GM18868 (cell line): ENCODE data around the gene CSTB.

Source experiments
- ATAC-seq: cut with Tn5 transposase; IDR thresholded peaks from one replicate; pipeline ENCODE4 v1.9.1; 2021; ENCODE audit warnings: mild to moderate bottlenecking, moderate library complexity; ENCODE audit not compliant: unreplicated experiment

CSTB gene

DNA sequence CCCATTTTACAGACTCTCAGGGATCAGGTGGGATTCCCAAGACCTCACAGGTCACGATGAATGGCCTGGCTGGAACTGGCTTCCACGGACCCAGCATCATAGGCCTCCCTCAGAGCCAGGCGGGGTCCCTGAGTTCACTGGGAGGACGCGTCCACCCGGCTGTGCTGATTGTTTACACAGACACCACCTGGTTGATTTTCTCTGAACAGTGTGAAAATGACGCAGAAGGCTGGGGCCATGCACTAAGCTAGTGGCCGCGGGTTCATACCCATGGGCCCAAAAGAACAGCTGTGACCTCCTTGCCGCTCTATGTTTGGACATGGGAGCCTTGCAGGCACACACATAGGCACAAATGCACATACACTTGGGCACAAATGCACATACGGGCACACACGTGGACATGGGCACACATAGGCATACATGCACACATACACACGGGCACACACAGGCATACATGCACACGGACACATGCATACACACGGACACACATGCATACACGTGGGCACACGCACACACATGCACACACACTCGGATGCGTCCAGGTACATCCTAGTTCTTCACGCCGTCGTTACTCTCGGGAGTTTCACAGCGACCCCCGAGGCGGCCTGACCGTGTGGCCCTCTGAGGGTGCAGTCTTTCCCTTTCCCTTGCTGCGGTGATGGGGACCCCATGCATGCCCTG is 23.2 kb downstream of the CSTB start:
- ATAC-seq: no peak

DNA sequence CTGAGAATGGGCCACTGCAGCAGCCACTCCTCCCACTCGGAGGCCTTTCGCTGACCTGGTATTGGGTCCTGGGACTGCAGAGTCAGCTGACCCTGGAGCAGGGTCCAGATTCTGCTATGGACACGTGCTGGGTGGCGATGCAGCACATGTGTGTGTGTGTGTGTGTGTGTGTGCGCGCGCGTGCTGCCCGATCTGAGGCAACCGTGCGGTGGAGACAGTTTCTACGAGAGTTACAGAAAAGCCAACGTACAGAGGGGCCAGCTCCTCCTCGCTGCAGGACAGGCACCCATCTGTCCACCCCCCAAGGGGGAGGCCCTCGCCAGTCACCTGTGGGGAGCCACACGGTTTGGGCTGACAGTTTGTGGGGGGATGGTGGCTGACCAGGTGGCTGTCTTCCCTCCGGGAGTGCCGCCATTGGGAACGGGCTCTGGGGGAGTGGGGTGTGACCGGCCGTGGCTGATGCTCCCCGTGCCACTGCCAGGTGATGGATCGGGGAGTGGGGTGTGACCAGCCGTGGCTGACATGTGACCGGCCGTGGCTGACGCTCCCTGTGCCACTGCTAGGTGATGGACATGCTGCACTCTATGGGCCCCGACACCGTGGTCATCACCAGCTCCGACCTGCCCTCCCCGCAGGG is 24.0 kb downstream of the CSTB start:
- no peak for ATAC-seq

DNA sequence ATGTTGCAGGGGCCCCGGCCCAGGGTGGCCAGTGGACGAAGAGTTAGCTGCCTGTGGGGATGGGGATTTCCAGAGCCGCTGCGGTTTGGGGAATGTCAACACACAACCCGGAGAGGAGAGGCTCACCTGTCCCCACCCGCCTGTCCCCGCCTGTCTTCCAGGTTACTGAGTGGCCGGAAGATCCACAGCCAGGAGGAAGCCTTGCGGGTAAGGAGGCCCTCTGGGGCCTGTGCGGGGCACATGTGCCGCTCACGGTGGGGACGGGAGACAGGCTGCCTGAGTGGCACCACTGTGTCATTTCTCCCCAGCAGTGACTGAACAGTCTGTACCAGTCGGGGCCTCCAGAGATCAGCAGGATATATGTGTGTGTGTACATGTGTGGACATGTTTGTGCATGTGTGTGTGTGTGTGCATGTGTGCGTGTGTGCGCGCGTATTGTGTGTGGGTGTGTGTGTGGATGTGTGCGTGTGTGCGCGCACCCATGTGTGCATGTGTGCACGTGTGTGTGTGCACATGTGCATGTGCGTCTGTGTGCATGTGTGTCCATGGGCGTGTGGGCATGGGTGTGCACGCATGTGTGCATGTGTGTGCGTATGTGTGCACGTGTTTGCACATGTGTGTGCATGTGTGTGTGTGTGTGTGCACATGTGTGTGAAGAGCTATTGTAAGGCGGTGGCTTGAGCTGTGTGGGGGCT is 25.6 kb downstream of the CSTB start:
- ATAC-seq: no peak

DNA sequence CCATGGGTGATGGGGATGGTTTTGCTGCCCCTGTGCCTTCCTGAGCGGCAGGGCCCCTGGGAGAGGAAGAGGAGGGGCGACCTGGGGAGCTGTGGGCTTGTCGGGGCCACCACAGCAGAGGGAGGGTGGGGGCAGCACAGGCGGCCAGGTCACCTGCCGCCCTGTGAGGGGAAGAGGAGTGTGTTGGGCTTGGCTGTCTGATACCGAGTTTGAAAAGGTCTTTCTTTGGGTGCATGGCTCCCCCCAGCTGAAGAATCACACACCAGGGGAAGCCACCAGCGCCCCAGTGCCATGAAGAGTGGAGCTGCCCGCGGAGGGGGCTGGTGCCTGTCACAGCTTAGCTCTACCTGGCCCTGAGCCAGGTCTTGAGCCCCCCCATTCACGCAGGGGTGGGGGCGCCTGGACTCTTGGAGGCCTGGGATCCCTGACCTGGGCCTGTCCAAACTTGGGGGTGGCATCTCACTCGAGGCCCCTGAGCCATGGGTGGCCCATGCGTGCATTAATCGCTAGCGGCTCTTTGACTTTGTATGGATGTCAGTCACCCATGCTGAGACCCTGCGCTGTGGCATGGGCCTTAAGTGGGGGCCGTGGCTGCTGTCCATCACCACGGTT is 26.4 kb downstream of the CSTB start:
- no peak for ATAC-seq

DNA sequence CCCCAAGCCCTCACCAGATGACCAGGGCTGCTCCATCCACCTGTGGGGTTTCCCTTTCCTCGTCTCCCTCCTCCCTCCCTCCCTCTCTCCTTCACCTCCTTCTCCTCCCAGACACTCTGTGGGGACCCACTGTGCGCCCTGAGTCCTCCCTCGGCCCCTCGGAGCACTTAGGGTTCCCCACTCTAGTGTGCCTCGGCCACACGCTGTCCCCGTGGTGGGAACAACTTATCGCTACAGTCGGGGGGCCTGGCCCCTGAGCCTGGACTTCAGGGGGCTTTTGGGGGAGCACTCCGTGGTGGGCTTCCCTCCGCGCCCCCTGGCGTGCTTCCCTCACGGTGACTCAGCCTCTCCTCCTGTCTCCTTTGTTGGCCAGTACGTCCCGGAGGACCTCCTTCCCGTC is 27.5 kb downstream of the CSTB start:
- ATAC-seq: no peak

- no peak for ATAC-seq
These were observed 30.2 kb downstream of the CSTB start for GRCh38 chr21:43745772-43746517.

DNA sequence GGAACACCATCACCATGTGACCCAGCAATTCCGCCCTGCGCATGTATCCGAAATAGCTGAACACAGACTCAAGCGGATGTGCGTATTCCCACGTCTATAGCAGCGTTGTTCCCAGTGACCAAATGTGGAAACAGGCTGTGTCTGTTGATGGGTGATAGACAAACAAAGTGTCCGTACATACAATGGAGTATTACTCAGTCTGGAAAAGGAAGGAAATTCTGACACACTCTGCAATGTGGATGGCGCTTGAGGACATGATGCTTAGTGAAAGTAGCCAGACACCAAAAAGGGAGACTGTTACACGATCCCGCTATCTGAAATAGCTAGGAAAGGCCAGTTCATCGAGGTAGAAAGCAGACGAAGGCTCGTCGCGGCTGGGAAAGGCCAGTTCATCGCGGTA is 31.4 kb downstream of the CSTB start:
- ATAC-seq: no peak

DNA sequence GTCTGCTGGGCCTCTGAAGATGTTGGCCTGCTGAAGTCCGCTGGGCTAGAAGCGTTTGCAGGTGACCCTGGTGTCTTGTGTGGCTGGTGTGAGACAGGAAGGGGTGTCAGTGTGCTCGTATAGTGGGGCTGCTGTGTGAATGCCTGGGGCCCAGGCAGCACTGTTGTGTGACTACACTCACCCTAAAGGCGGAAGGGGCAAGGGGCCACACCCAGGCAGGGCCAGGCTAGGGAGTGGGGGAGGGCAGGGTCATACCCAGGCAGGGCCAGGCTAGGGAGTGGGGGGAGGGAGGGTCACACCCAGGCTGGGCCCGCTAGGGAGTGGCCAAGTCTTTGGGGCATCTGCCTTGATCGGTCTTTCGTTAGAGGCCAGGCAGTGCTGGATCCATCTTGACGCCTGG is 32.2 kb downstream of the CSTB start:
- ATAC-seq: no peak

- no peak for ATAC-seq
These were observed 34.5 kb downstream of the CSTB start for GRCh38 chr21:43741423-43742096.

DNA sequence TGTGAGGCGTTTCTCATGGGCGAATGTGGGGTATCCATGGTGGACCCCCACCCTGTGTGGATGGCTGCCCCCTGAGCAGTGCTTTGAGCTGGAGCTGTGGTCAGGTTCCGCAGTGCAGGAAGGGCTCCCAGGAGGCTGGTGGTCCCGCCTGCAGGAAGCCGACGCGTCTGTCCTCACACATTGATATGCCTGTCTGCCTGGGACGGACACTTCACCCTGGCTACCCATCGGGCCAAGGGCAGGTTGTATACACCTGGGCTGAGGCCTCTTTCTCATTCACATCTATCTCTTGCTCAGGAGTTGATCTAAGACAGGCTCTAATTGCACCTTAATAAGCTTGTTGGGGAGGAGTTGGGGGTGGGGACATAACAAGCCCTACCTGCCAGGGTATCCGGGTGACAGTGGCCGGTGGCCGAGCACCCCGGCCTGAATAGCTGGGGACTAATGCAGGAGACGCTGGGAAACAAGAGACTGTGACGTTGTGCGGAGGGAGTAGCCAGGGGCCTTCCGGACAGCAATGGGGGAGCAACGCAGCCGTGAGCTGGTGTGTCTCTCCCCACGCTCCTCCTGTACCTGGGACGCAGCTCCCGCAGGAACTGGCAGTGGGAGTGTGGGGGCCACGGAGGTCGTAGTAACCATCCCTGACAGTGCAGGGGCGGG is 35.5 kb downstream of the CSTB start:
- ATAC-seq: no peak

DNA sequence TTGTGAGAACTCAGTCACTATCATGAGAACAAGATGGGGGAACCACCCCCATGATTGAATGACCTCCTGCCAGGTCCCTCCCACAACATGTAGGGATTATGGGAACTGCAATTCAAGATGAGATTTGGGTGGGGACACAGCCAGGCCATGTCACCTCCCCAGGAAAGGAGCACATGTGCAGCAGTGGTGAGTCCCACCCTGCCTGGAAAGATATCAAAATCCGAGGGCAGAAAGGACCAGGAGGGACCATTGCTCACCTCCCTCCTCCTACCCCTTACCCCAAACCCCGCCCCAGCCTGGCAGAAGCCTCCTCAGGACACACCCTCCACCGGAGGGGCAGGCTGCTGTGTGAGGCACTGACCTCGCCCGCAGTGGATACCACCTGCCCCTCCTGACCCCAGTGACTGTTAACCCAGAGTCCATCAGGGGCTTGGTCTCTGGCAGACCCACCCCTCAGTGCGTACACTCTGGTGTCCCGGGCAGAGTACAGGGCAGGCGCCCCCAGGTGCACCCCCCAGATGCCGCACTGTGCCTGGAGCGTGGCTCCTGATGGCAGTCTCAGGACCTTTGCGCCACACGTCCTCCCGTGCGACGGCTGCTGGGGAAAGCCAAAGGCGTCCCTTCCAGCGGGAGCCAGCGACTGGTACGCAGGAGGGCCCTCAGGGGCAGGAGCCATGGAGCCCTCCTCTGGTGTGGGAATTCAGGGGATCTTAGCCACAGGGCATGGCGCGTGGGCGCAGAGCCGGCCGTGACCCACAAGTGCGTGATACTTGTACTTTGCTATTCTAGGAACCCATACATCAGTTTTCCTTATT is 36.3 kb downstream of the CSTB start:
- ATAC-seq: no peak

DNA sequence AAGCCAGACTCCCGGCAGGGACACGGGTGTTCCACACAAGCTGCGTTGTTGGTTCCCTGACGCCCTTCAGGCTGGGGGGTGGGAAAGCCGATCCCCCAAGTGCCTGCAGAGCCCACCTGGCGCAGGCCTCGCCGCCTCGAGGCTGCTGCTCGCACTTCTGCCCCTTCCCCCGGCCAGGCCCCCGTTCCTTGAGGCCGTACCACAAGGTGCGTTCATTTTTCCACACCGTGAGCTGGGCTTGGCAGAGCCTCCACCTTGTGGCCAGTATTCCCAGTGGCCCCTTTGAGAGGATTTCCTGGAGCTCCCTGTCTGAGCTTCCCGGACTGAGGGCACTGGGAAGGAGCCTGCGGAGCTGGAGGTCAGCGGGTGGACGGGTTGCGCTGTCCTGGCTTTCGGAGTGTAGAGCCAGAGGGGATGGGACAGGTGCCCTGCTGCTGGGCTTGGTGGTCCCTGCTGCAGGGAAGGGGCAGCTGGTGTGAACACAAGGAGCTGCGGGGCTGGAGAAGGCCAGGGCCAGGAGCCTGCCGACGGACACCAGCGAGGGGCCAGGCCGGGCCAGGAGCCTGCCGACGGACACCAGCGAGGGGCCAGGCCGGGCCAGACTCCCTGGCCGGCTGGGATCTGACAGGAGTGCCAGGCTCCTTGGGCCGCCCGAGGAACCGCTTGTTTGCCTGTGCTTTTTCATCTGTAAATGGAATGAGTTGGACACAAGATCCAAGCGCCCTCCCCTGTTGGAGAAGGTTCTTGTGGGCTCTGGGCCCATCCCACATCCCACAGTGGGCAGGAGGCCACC is 38.8 kb downstream of the CSTB start:
- ATAC-seq: no peak

GRCh38 chr21:43736224-43736883 is 39.8 kb downstream of the CSTB start:
- ATAC-seq: no peak

DNA sequence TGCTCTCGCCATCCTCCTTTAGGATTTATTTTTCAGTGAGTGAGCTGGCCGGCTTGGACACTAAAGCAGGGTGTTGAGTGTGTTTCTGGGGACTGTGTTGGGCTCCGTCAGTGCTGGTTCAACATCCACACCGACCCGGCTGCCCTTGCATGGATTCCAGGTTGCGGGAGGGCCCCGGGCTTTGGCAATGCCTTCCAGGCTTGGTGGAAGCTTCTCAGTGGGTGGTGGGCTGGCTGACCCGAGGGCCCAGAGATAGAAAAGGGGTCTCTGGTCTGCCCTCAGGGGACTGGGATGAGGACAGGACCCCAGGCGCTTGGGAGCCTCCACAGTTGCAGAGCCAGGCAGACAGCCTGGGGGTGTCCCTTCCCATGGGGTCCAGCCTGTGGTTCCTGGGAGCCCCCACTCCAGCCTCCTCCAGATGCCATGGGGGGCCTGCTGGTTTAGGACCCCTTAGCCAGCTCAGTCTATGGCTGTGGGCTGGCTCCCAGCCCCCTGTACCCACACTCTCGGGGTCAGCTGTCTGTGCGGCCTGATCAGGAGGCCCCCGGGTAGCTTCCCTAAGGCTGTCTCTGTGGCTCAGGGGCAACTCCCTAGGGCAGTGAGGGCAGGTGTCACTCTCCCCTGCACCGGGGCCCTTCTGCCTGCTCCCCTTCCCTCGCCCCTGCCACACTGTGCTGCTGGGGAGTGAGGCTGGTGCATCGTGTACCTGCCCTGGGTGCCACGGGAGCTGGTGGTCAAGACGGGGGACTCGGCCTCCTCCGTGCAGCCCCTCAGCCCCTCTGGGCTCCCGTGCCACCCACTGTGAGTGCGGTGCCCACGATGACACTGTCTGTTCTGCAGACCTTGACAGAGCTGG is 40.6 kb downstream of the CSTB start:
- ATAC-seq: no peak

GRCh38 chr21:43734928-43735229 is 41.2 kb downstream of the CSTB start:
- ATAC-seq: no peak

DNA sequence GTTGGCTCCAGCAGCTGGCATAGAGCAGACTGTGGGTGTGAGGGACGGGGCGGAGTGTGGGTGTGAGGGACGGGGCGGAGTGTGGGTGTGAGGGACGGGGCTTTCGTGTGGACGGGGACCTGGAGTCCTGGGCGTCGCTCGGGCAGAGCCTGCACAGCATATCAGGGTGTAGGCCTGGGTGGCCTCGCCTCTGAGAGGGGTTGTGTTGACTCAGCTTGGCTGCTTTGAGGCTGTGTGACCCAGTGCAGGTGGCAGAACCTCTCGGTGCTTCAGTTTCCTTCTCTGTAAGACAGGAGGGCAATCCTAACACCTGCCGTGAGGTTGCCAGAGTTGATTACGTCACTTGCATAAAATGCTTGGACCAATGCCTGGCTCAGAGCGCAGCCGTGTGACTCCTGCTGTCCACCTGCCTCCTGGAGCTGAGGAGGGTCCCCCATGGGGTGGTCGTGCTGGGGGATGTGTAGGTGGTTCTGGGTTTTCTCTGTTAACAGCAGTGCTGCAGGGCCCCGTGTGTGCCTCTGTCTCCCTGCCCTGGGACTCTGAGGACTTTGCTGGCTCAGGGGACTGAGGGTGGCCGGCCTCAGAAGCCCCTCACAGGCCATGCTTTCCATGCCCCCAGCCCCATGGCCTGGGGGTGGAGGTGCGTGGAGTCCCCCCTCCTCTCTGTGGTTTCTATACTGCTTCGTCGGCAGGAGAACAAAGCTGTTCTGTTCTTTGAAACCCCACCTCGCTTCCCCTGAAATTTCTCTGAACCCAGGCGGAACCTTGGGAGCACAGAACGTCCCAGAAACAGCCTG is 41.8 kb downstream of the CSTB start:
- ATAC-seq: no peak
